T-helper 9 cell (primary cell): ENCODE results near the gene CAPZA1.

ENCODE experiments used
- DNase-seq: peaks from one replicate; pipeline ENCODE4 v3.0.0-alpha.2; 2020

The CAPZA1 gene

GRCh38 chr1:112717263-112717873, 97.7 kb downstream of the CAPZA1 start:
- no peak for DNase-seq

DNA sequence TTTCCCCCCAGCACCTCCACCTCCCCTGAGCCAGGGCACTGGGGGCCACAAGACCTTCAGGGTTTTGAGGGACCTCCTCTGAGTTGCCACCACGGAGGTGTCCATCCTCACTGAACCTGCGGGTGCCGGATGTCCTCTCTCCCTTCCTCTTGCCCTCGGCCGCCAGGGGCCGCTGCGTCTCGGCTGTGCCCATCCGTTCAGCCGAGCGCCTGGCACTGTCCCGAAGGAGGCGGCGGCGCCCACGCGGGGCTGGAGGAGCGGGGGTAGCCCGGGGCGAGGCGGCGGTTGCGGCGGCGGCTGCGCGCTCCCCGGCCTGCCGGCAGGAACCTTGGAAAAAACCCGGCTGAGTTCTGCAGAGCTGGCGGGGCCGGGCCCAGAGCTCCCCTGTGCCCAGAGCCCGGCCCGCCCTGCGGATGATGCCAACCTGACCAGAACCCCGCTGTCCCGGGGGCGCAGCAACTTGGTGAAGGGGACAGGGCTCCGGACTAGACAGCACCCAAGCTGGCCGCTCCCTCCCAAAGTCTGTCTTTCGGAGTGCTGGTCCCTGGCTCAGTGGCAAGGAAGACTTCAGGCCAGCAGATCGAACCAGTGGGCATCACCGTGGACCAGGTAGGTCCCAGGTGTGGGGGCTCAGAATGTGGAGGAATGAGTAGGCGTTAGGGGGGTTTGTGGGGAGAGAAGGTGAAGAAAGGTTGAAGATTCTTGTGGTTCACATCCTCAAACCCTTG, 99.2 kb downstream of the CAPZA1 start:
- peak; percentile 73 for DNase-seq

DNA sequence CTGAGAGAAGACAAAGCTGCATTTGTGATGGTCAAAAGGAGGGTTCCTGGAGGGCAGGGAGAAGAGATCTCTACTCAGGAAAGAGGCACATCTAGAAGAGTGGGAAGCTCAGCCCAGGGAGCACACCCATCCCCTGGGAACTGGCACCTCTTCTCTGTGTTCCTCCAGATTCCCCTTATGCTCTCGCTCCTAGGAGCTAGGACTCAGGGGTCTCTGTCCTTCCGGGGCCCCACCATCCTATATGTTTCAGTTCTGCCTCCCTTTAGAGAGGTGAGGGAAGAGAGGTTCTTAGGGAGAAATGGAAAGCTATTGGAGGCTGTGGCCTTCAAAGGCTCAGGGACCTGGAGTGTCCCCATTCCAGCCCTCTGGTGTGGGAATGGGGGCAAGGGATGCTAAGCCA, 100.1 kb downstream of the CAPZA1 start:
- no peak for DNase-seq

- no peak for DNase-seq
These were observed 101.2 kb downstream of the CAPZA1 start for GRCh38 chr1:112720800-112721199.
